Thymus (tissue), 11 donors: ENCODE measurements around the gene ARHGAP21. TPM values are rescaled to one million over a fixed set of nuclear protein-coding genes. Genes with fewer than 3 reads are reported as not detected.
"Not testable (repeated sequence)": the region's sequence is repeated elsewhere in the genome, so short reads cannot be mapped to it uniquely, and the experiment has no call there.

ENCODE experiments used
- DNase-seq, 9 donors: peaks; one replicate each; pipeline ENCODE4 v3.0.0-alpha.2; 2013; ENCODE audit warnings: low spot score in 9 of 9, low read depth in 6 of 9, missing footprints in 1 of 9
- H3K27ac ChIP-seq, 2 donors: one replicate each; pipeline ENCODE4 v1.5.1; 2013; ENCODE audit warnings: control low read depth in 1 of 2, low read depth in 1 of 2, low read length in 1 of 2, mild to moderate bottlenecking in 1 of 2, moderate library complexity in 1 of 2
- H3K27me3 ChIP-seq, 2 donors: one replicate each; pipeline ENCODE4 v1.5.1; 2013; ENCODE audit warnings: low read length in 1 of 2; ENCODE audit not compliant: control insufficient read depth in 2 of 2, insufficient read depth in 1 of 2
- H3K36me3 ChIP-seq, 2 donors: one replicate each; pipeline ENCODE4 v1.5.1; 2013; ENCODE audit warnings: low read length in 1 of 2, mild to moderate bottlenecking in 1 of 2, moderate library complexity in 1 of 2; ENCODE audit not compliant: control insufficient read depth in 2 of 2, insufficient read depth in 2 of 2
- H3K4me1 ChIP-seq, 2 donors: one replicate each; pipeline ENCODE4 v1.5.1; 2013; ENCODE audit warnings: low read length in 2 of 2; ENCODE audit not compliant: control insufficient read depth in 2 of 2, insufficient read depth in 2 of 2
- H3K4me3 ChIP-seq, 2 donors: one replicate each; pipeline ENCODE4 v1.5.1; 2013; ENCODE audit warnings: low read length in 2 of 2, control low read depth in 1 of 2, mild to moderate bottlenecking in 1 of 2
- H3K9me3 ChIP-seq, 2 donors: one replicate each; pipeline ENCODE4 v1.5.1; 2013; ENCODE audit warnings: low read length in 1 of 2, mild to moderate bottlenecking in 1 of 2; ENCODE audit not compliant: control insufficient read depth in 2 of 2, insufficient read depth in 1 of 2
- WGBS: extraction: QIAGEN DNeasy Blood & Tissue Kit; methylation state at CpG from one replicate; pipeline ENCODE4 v1.1.7; 2013; 5-methylcytosine and 5-hydroxymethylcytosine counted together
- polyA plus RNA-seq: library from polyadenylated mRNA; stranded (reverse); fragments of 200-250 nt; gene quantifications from one replicate; pipeline ENCODE4 v1.2.3, GENCODE V29; 2013
- total RNA-seq: library from RNA; stranded (reverse); fragments of 120-200 nt; gene quantifications from one replicate; pipeline ENCODE4 v1.2.4, GENCODE V29; 2013
- donor health status: healthy.

The ARHGAP21 gene
- total and polyA plus RNA-seq, 2 donors, result 20.4 to 23.7 TPM

DNA sequence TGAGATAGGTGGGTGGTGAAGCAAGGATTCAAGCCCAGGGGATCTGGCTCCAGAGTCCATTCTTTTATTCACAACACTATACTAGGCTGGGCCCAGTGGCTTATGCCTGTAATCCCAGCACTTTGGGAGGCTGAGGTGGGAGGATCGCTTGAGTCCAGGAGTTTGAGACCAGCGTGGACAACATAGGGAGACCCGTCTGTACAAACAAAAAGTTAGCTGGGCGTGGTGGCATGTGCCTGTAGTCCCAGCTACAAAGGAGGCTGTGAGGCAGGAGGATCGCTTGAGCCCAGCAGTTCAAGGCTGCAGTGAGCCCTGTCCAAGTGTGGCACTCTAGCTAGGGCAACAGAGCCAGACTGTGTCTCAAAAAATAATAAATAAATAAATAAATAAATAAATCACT lies 2.3 kb upstream of the ARHGAP21 start:
- not testable (repeated sequence) for H3K9me3 ChIP-seq, H3K27ac ChIP-seq, DNase-seq, H3K36me3 ChIP-seq, H3K4me3 ChIP-seq
- Histone ChIP-seq H3K4me1 (peaks cover 4 to 23% of the 10 kb centered on the region in 2 donors), H3K27me3 (peaks cover 0 to 29% of the 10 kb centered on the region in 2 donors)
- WGBS, result 100% methylated on average over 5 of the region's 5 CpGs

DNA sequence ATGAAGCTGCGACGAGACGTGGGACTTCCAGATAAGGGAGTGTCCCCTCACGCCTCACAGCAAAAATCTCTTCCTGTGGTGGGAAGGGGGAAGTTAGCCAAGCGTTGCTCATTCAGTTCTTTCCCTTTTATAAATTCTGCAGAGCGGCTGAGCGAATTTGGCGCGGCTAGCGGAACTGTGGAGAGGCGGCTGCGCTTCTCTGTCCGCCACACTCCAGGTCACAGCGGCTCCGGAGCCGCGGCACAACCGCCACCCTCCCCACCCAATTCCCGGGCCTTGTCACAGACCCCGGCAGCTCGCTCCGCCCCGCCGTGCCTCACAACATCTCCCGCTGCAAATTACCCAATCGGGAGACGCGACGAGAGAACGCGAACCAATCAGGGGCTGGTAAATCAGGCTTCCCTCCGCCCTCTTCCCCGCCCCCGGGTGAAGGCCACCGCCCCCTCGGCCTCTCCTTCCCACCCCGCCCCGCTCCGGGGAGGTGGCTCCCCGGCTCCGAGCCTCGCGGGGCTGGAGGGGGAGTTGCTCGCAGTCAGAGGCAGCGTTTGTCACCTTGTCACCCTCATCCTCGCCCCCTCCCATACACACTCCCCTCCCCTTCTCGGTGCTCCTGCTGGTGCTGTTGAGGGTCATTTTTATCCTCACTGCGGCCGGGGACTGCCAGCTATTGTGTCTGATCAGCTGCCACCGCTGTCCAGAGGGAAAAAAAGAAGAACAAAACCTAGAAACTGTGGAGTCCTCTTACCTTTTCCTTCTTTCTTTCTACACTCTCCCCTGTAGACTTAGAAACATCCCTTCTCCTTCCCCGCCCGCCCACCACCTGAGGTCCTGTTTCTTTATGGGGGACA lies 918 bp upstream of the ARHGAP21 start:
- no peaks in the 10 kb centered on the region for H3K9me3 ChIP-seq
- WGBS, result 1% methylated on average over 52 of the region's 52 CpGs
- no peaks in the 10 kb centered on the region for H3K36me3 ChIP-seq
- peak; percentile 88 to 97 (median 94) for DNase-seq
- peak overlapping the region; percentile 82 to 87 for H3K27ac ChIP-seq
- peaks cover 0 to 29% of the 10 kb centered on the region in 2 donors for H3K27me3 ChIP-seq
- peak overlapping the region; percentile 57 to 82 for H3K4me3 ChIP-seq
- peaks cover 4 to 24% of the 10 kb centered on the region in 2 donors for H3K4me1 ChIP-seq

DNA sequence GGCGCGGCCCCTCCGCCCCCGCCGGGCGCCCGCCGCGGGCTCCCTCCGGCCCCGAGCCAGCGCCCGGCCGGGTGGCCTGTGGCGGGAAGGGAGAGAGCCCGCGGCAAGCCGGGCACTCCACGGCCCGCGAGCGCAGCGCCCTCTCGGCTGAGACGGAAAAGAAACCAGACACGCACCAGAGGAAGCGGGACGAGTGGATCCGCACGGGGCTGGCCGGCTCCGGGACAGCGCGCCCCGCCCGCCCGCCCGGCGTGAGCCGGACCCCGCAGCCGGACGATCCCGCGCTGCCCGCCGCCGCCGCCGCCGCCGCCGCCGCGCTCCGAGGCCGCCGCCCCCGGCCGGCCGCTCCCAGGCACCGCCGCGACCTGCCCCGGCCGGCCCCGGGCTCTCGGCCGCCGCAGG lies 300 bp downstream of the ARHGAP21 start:
- WGBS, result under 1% methylated on average over 70 of the region's 70 CpGs
- Histone ChIP-seq H3K9me3 (no peaks in the 10 kb centered on the region), H3K4me3 (peak overlapping the region; percentile 17 to 82)

DNA sequence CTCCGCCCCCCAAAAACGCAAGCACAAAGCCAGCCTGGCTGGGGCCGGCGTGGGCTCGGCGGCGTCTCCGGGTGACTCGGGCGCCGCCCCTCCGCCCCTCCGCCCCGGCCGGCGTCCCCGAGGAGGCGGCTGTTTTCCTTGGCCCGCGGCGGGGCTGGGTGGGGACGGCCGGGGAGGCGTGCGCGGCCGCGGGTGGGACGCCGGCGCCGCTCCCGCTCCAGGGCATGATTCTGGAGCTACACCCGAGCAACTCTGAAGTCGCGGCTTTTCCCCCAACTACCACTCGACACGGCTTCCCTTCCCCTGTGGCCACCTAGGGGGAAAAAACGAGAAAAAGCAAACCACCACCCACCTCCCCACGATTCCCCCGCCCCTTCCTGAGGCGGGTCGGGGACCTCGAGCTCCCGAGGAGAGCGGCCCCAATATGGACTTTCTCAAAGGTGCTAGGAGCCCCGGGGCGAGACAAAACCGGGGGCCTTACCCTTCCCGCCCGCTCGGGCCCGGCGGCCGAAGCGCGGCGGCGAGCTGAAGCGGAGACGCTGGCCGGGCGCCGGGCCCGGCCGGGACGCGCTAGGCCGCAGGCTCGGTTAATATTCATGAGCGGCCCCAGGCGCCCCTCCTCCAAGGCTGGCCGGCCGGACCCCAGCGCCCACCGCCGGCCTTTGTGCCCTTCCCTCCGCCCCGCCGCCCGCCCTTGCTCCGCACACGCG lies 856 bp downstream of the ARHGAP21 start:
- peak overlapping the region; percentile 65 to 82 for H3K4me3 ChIP-seq
- WGBS, result under 1% methylated on average over 84 of the region's 84 CpGs
- DNase-seq, result peak in 6 of 9 donors; percentile 21 to 70 (median 27)

More for the DNA sequence above, 300 bp downstream of the ARHGAP21 start:
- Histone ChIP-seq H3K27ac (peak overlapping the region in 1 of 2 donors; percentile 82), H3K4me1 (peaks cover 4 to 24% of the 10 kb centered on the region in 2 donors), H3K36me3 (no peaks in the 10 kb centered on the region), H3K27me3 (peaks cover 0 to 29% of the 10 kb centered on the region in 2 donors)
- peak in 1 of 9 donors; percentile 20 for DNase-seq

DNA sequence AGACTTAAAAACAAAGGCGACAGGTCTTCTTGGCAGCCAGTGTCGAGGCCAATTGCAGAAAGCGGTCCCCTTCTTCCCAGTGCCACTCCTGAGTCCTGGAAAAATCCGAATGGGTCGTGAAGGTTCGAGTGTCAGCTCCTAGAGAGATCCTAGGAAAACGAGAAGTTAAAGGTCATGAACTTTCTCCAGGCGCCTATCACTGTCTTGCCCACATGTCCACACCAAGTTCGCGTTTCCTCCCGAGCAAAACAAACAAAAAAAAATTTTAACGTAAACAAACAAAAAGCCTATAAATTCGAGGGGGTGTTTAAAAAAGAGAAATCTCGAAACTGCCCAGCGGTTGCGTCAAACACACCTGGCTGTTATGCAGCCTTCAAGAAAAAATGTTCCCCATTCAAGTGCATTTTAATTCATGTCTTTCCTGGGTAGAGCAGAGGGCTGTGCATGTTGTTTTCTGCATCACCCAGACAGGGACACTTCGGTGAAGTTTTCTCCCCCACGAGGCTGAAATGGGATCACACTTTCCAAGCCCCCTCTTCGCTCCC lies 1.5 kb downstream of the ARHGAP21 start:
- H3K4me1 ChIP-seq, result peaks cover 4 to 24% of the 10 kb centered on the region in 2 donors
- peak overlapping the region in 1 of 2 donors; percentile 82 for H3K27ac ChIP-seq
- peak overlapping the region; percentile 65 to 82 for H3K4me3 ChIP-seq
- H3K9me3 ChIP-seq, result no peaks in the 10 kb centered on the region
- peak in 4 of 9 donors; percentile 29 to 63 (median 36) for DNase-seq
- WGBS, result 12% methylated on average over 19 of the region's 19 CpGs
- H3K27me3 ChIP-seq, result peaks cover 0 to 29% of the 10 kb centered on the region in 2 donors
- H3K36me3 ChIP-seq, result no peaks in the 10 kb centered on the region

More for the DNA sequence above, 856 bp downstream of the ARHGAP21 start:
- peaks cover 0 to 29% of the 10 kb centered on the region in 2 donors for H3K27me3 ChIP-seq
- H3K9me3 ChIP-seq, result no peaks in the 10 kb centered on the region
- peak overlapping the region; percentile 79 to 82 for H3K27ac ChIP-seq
- peaks cover 4 to 24% of the 10 kb centered on the region in 2 donors for H3K4me1 ChIP-seq
- no peaks in the 10 kb centered on the region for H3K36me3 ChIP-seq

DNA sequence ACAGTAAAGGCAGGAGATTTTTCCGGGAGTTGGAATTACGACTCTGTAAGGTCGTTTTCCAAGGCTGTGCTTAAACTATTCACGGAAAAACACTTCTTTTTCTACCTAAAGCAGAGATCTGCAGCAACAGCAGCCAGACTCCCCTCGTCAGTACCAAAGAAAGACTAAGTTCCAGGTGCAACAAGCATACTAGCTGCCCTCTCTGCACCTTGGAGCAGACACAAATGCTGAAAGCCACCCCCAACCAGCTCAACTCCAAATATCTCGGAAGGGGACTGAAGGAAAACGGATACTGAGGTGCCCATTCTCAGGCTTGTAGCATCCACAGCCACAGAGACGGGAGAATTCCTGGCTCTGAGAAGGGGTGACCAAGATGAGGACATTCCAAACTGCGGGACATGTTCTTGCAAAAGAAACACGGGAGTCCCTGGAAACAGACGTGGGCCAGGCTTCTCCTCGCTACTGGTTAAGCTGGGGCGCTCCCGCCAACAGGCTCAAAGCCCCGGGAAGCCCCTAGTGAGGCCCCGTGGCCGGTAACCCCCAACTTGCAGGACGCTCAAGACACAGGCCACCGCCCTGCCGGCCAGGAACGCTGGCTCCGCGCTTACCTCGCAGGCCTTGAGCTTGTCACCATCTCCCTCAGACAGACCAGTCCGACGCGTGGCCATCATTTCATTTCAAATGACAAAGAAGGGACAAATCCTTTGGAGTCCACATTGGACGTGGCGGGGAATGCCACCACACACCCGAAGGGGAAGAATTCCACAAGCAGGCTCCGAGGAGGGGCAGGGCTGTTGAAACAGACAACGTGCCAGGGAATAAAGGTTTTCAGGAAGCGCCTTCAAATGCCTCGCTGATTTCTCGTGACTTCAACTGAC lies 2.2 kb downstream of the ARHGAP21 start:
- WGBS, result 71% methylated on average over 35 of the region's 35 CpGs
- Histone ChIP-seq H3K9me3 (no peaks in the 10 kb centered on the region), H3K27ac (no peak overlapping the region), H3K27me3 (peaks cover 0 to 29% of the 10 kb centered on the region in 2 donors), H3K4me3 (peak overlapping the region; percentile 65 to 82), H3K36me3 (no peaks in the 10 kb centered on the region), H3K4me1 (peaks cover 4 to 24% of the 10 kb centered on the region in 2 donors)
- peak in 1 of 9 donors; percentile 16 for DNase-seq

DNA sequence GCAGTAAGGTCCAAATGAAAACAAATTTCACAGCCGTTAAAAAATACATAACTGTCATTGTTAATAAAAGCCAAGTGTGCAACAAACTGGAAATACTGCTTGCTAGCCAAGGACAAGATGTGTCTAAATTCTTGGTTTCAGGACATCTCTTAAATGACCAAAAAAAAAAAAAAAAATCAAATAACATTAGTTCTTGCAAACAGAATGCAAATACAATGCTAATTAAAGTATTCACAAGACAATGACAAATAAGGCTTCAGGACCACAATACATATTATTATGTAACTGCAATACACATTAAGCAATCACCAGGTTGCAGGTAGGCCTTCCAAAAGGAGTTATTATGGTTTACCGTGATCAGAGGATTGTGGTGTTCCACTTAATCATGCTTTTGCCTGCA lies 3.6 kb downstream of the ARHGAP21 start:
- DNase-seq, result no peak
- H3K27me3 ChIP-seq, result peaks cover 0 to 25% of the 10 kb centered on the region in 2 donors
- whole genome bisulfite sequencing, result 85% methylated on average over 2 of the region's 2 CpGs
- no peak overlapping the region for H3K27ac ChIP-seq
- H3K36me3 ChIP-seq, result no peaks in the 10 kb centered on the region
- peaks cover 4 to 24% of the 10 kb centered on the region in 2 donors for H3K4me1 ChIP-seq
- no peak overlapping the region for H3K4me3 ChIP-seq
- H3K9me3 ChIP-seq, result no peaks in the 10 kb centered on the region

DNA sequence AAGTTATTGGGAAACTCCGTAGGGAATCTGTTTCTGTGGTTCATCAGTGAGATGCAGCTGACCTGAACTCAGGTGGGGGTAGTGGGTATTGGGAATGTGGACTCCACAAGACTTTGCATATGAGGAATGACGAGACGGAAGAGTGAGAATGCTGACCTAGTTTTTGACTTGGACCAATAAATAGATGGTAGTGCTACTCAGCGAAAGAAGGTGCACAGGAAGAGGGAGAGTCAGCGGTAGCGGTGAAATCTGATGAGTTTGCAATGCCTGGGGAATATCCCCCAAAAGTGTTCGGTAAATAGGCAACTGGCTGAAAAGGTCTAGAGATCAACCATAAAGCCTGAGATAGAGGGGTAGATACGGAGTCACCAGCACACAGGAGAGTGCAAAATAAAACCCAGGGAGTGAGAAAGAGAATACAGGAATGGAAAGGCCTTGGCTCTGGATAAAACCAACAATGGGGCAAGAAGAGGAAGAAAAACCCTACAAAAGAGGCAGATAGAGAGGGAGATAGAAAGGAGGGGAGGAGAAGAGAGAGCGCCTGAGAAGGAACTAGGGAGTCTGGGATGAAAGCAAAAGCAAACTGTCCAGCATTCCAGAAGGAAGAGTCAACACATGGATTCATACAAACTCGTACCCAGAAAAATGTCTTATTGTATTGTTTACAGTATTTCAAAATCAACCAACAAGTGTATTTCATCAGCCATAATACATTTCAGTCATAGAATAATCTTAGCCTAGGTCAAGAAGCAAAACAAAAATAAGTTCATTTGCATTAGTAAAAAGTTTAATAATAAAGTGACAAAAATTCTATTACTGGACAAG lies 5.4 kb downstream of the ARHGAP21 start:
- H3K36me3 ChIP-seq, result no peaks in the 10 kb centered on the region
- peaks cover 0 to 16% of the 10 kb centered on the region in 2 donors for H3K27me3 ChIP-seq
- no peak overlapping the region for H3K4me3 ChIP-seq
- 97% methylated on average over 10 of the region's 10 CpGs for WGBS
- H3K27ac ChIP-seq, result no peak overlapping the region
- DNase-seq, result no peak
- peaks cover 4 to 15% of the 10 kb centered on the region in 2 donors for H3K4me1 ChIP-seq
- no peaks in the 10 kb centered on the region for H3K9me3 ChIP-seq
